Mammary epithelial cell (primary cell): Measurements from ENCODE around the gene FOXD4.
"Not testable (repeated sequence)": the region's sequence is repeated elsewhere in the genome, so short reads cannot be mapped to it uniquely, and the experiment has no call there.

Experiments
- CTCF ChIP-seq, 2 donors: IDR thresholded peaks in 1 of 2; conservative IDR thresholded peaks in 1 of 2; 2 replicates each; pipeline ENCODE4 v1.5.1; 2011 to 2012; ENCODE audit warnings: inconsistent platforms in 2 of 2, low read length in 2 of 2, mild to moderate bottlenecking in 2 of 2, control low read depth in 1 of 2, low read depth in 1 of 2; ENCODE audit not compliant: insufficient read depth in 1 of 2; ENCODE audit errors: extremely low read depth in 1 of 2
- EZH2 ChIP-seq: IDR thresholded peaks from 2 replicates; pipeline ENCODE4 v1.6.1; 2012; ENCODE audit warnings: low read length, inconsistent platforms, borderline replicate concordance

- TF ChIP-seq EZH2; CTCF (conservative IDR thresholded peaks at IDR 0.05 in 1 of 2, IDR thresholded peaks at IDR 0.05 in 1 of 2; ENCODE audit: extremely low read depth in 1 of 2, insufficient read depth in 1 of 2, low read depth in 1 of 2, low read length in 2 of 2): not testable (repeated sequence)
Observed at GRCh38 chr9:88396-89037, 29.7 kb downstream of the FOXD4 start.
